Activated gamma-delta T cell treated with anti-CD3 and anti-CD28 coated beads, Interleukin-2, amount 50 U/mL, for 16 hours (primary cell): ENCODE results near the gene C1orf167.
A peak's percentile ranks its signal among the peaks of the same experiment; 100 is the strongest.

Experiments used
- DNase-seq: peaks from one replicate; pipeline ENCODE4 v3.0.0-alpha.2; 2020; ENCODE audit warnings: low read depth

C1orf167 gene

GRCh38 chr1:11735854-11736745, 25.9 kb upstream of the C1orf167 start, which contains the start of gene AGTRAP:
AGTRAP (plus strand) TSS chr1:11736136; CDS start chr1:11736209, 73 bp downstream.
- peak; percentile 68 for DNase-seq

GRCh38 chr1:11736746-11737639, 25.0 kb upstream of the C1orf167 start:
- peak; percentile 13 for DNase-seq

GRCh38 chr1:11738096-11738495, 23.9 kb upstream of the C1orf167 start:
- no peak for DNase-seq

GRCh38 chr1:11738783-11739182, 23.2 kb upstream of the C1orf167 start:
- no peak for DNase-seq

GRCh38 chr1:11740258-11741192, 21.5 kb upstream of the C1orf167 start:
- peak; percentile 22 for DNase-seq

GRCh38 chr1:11741482-11741881, 20.5 kb upstream of the C1orf167 start:
- no peak for DNase-seq

GRCh38 chr1:11741919-11742558, 20.0 kb upstream of the C1orf167 start:
- DNase-seq: no peak

- no peak for DNase-seq
Observed at GRCh38 chr1:11744287-11744686, 17.7 kb upstream of the C1orf167 start.

- no peak for DNase-seq
Observed at GRCh38 chr1:11746092-11746491, 15.9 kb upstream of the C1orf167 start.

GRCh38 chr1:11746795-11747487, 15.1 kb upstream of the C1orf167 start:
- DNase-seq: no peak

- DNase-seq: no peak
Observed at GRCh38 chr1:11748294-11749202, 13.4 kb upstream of the C1orf167 start.

- peak; percentile 17 for DNase-seq
Observed at GRCh38 chr1:11749203-11749689, 12.7 kb upstream of the C1orf167 start.

GRCh38 chr1:11749996-11750395, 12.0 kb upstream of the C1orf167 start:
- DNase-seq: no peak

- DNase-seq: no peak
Observed at GRCh38 chr1:11751087-11751486, 10.9 kb upstream of the C1orf167 start.

- DNase-seq: no peak
Observed at GRCh38 chr1:11752359-11753088, 9.5 kb upstream of the C1orf167 start.

- DNase-seq: no peak
Observed at GRCh38 chr1:11753555-11754208, 8.3 kb upstream of the C1orf167 start.

- no peak for DNase-seq
Observed at GRCh38 chr1:11757047-11757446, 4.9 kb upstream of the C1orf167 start.

- DNase-seq: no peak
Observed at GRCh38 chr1:11759791-11760190, 2.2 kb upstream of the C1orf167 start.
